Testis (tissue), 3 donors: ENCODE results near the gene ACER1. TPM values are rescaled to one million over a fixed set of nuclear protein-coding genes. Genes with fewer than 3 reads are reported as not detected.

Source experiments
- DNase-seq: peaks from one replicate; pipeline ENCODE4 v3.0.0-alpha.2; 2019
- H3K27ac ChIP-seq, 2 donors: fragments of 200-600 bp; sonication (generic); one replicate each; pipeline ENCODE4 v1.5.1; 2019
- H3K27me3 ChIP-seq: fragments of 200-600 bp; sonication (generic); one replicate; pipeline ENCODE4 v1.5.1; 2019
- H3K36me3 ChIP-seq: fragments of 200-600 bp; sonication (generic); one replicate; pipeline ENCODE4 v1.5.1; 2017; ENCODE audit warnings: low read depth; ENCODE audit errors: missing control alignments
- H3K4me1 ChIP-seq: fragments of 200-600 bp; sonication (generic); one replicate; pipeline ENCODE4 v1.5.1; 2019
- H3K4me3 ChIP-seq, 2 donors: fragments of 200-600 bp; sonication (generic); one replicate each; pipeline ENCODE4 v1.5.1; 2017 to 2019
- H3K9me3 ChIP-seq: fragments of 200-600 bp; sonication (generic); one replicate; pipeline ENCODE4 v1.5.1; 2017
- POLR2A ChIP-seq: fragments of 450-650 bp; IDR thresholded peaks from one replicate; pipeline ENCODE4 v1.6.1; 2017; ENCODE audit warnings: antibody characterized with exemption, mild to moderate bottlenecking, moderate library complexity
- WGBS, 2 donors: methylation state at CpG; one replicate each; pipeline ENCODE4 v1.1.5; 2018; 5-methylcytosine and 5-hydroxymethylcytosine counted together
- intact Hi-C: fragments of 100-400 bp; cut with DNase I; formaldehyde crosslinking; loops from one replicate; pipeline ENCODE4 v1.15.1; 2023; ENCODE audit warnings: low total_unique reads
- polyA plus RNA-seq: library from polyadenylated mRNA; stranded (reverse); fragments of 350-450 nt; fragmentation: Illumina TruSeq; extraction: RNeasy Lipid Tissue Mini Kit (QIAGEN cat#74804); gene quantifications from one replicate; pipeline ENCODE4 v1.2.3, GENCODE V29; 2014; ENCODE audit warnings: low read depth, low replicate concordance; ENCODE audit not compliant: insufficient read depth
- total RNA-seq, 2 donors: library from RNA; depleted of rRNA; stranded (reverse); fragments of >200 nt; gene quantifications; one replicate each; pipeline ENCODE4 v1.2.3, GENCODE V29; 2016
- TF ChIP-seq, protein P1 (sequence below), 3 experiments: fragments of 450-650 bp in 2 of 3; fragments of 200-600 bp in 1 of 3; sonication (generic) in 1 of 3; IDR thresholded peaks; one replicate each; pipeline ENCODE4 v1.5.1; 2016 to 2019; ENCODE audit warnings: antibody characterized with exemption in 3 of 3, mild to moderate bottlenecking in 2 of 3, moderate library complexity in 1 of 3

Gene ACER1
- total and polyA plus RNA-seq, 3 donors from 2014 or later: 0.39 to 1.0 (median 0.99) TPM

DNA sequence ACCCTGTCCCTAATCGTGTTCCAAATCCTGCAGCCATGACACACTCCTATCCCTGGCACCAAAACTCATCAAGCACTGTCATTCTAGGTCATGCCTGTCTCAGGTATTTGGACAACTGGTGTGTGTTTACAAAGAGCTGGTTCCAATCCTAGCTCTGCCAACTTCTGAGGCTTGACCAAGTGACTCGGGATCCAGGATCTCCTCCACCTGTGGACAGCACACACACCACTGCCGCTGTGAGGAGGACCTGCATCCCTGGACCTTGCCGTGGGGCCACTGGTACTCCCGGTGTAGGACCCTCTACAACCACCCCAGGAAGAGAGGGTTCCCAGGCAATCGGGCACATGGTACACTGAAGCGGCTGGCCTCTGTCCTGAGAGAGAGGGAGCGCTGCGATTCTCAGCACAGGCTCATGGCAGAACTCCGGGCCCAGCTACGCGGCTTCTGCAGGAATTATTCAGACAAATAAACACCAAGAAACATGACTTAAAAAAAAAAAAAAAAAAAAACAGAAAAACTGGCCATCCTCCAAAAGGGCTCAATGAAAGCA, 74.0 kb downstream of the ACER1 start:
- DNase-seq: no peak
- no peaks in the 10 kb centered on the region for H3K36me3 ChIP-seq
- H3K27ac ChIP-seq: no peak overlapping the region
- H3K4me1 ChIP-seq: no peaks in the 10 kb centered on the region
- H3K27me3 ChIP-seq: no peaks in the 10 kb centered on the region
- no peak overlapping the region for H3K4me3 ChIP-seq
- H3K9me3 ChIP-seq: no peaks in the 10 kb centered on the region
- WGBS, 2 donors: 46 to 78% methylated on average over 7 to 12 of the region's 12 CpGs
- TF ChIP-seq, protein P1, sequence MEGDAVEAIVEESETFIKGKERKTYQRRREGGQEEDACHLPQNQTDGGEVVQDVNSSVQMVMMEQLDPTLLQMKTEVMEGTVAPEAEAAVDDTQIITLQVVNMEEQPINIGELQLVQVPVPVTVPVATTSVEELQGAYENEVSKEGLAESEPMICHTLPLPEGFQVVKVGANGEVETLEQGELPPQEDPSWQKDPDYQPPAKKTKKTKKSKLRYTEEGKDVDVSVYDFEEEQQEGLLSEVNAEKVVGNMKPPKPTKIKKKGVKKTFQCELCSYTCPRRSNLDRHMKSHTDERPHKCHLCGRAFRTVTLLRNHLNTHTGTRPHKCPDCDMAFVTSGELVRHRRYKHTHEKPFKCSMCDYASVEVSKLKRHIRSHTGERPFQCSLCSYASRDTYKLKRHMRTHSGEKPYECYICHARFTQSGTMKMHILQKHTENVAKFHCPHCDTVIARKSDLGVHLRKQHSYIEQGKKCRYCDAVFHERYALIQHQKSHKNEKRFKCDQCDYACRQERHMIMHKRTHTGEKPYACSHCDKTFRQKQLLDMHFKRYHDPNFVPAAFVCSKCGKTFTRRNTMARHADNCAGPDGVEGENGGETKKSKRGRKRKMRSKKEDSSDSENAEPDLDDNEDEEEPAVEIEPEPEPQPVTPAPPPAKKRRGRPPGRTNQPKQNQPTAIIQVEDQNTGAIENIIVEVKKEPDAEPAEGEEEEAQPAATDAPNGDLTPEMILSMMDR (IDR thresholded peaks at IDR 0.05): no peak
- no peak for TF ChIP-seq POLR2A
- intact Hi-C loops: no loop called here

DNA sequence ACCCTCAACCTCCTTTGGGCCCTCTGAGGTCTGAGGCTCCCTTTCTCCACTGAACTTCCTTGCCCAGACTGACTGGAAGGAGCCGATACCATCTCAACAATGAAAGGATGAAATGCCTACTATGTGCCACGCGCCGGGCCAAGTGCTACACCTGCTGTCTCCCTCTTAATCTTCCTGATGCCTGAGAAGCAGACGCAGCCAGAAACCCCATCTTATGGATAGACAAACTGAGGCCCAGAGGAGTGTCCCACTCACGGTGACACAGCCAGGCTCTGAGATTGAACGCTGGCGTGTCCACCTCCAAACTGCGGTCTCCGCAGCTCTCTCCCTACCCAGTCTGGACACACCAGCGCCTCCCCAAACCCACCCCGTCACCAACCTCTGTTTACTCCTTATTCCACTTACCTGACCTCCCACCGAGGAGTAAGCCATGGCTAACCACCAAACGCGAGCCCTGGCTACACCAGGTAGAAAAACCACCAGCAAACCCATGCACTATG, 74.5 kb downstream of the ACER1 start:
- Histone ChIP-seq H3K4me1 (no peaks in the 10 kb centered on the region), H3K4me3 (no peak overlapping the region), H3K9me3 (no peaks in the 10 kb centered on the region), H3K36me3 (no peaks in the 10 kb centered on the region), H3K27ac (no peak overlapping the region), H3K27me3 (no peaks in the 10 kb centered on the region)
- no peak for DNase-seq
- 95 to 96% methylated on average over 15 of the region's 15 CpGs for WGBS, 2 donors
- TF ChIP-seq, protein P1 (IDR thresholded peaks at IDR 0.05): no peak
- TF ChIP-seq POLR2A: no peak
- intact Hi-C loops: no loop called here

Other genes starting within 250 kb of the ACER1 start
- 100 to 1,000 TPM in 1 of 2 donors, 10 to 100 TPM in 1; 92.9 to 127 TPM for gene RFX2, start 223.1 kb downstream of the ACER1 start, total RNA-seq
- 197 TPM for gene RFX2, start 223.1 kb downstream of the ACER1 start, polyA plus RNA-seq
- 100 to 1,000 TPM in 1 of 2 donors, 10 to 100 TPM in 1; 83.4 to 316 TPM for gene ACSBG2, start 197.9 kb downstream of the ACER1 start, total RNA-seq
- gene ACSBG2, start 197.9 kb downstream of the ACER1 start, polyA plus RNA-seq: 411 TPM
- gene MLLT1, start 53.6 kb downstream of the ACER1 start, total RNA-seq: 10 to 100 TPM; 17.3 to 22.4 TPM
- 32.0 TPM for gene MLLT1, start 53.6 kb downstream of the ACER1 start, polyA plus RNA-seq
- gene CLPP, start 27.9 kb upstream of the ACER1 start, total RNA-seq: 100 to 1,000 TPM in 1 of 2 donors, 10 to 100 TPM in 1; 52.1 to 101 TPM
- gene CLPP, start 27.9 kb upstream of the ACER1 start, polyA plus RNA-seq: 113 TPM
- gene ALKBH7, start 39.2 kb upstream of the ACER1 start, total RNA-seq: 100 to 1,000 TPM; 243 to 524 TPM
- 608 TPM for gene ALKBH7, start 39.2 kb upstream of the ACER1 start, polyA plus RNA-seq
- 1 to 10 TPM; 2.9 to 5.1 TPM for gene PSPN, start 42.3 kb upstream of the ACER1 start, total RNA-seq
- gene PSPN, start 42.3 kb upstream of the ACER1 start, polyA plus RNA-seq: 1.1 TPM
- gene GTF2F1, start 59.6 kb upstream of the ACER1 start, total RNA-seq: 10 to 100 TPM; 78.1 to 81.1 TPM
- 122 TPM for gene GTF2F1, start 59.6 kb upstream of the ACER1 start, polyA plus RNA-seq
- gene KHSRP, start 91.2 kb upstream of the ACER1 start, total RNA-seq: 100 to 1,000 TPM; 279 to 336 TPM
- gene KHSRP, start 91.2 kb upstream of the ACER1 start, polyA plus RNA-seq: 358 TPM
- gene SLC25A41, start 100.2 kb upstream of the ACER1 start, total RNA-seq: 1 to 10 TPM; 3.2 to 3.9 TPM
- 7.6 TPM for gene SLC25A41, start 100.2 kb upstream of the ACER1 start, polyA plus RNA-seq
- 10 to 100 TPM; 34.3 to 38.5 TPM for gene SLC25A23, start 126.2 kb upstream of the ACER1 start, total RNA-seq
- 26.9 TPM for gene SLC25A23, start 126.2 kb upstream of the ACER1 start, polyA plus RNA-seq
- 1 to 10 TPM; 1.2 to 2.0 TPM for gene CRB3, start 130.7 kb upstream of the ACER1 start, total RNA-seq
- gene CRB3, start 130.7 kb upstream of the ACER1 start, polyA plus RNA-seq: 2.3 TPM
- gene DENND1C, start 148.2 kb upstream of the ACER1 start, total RNA-seq: 1 to 10 TPM; 1.9 to 3.2 TPM
- 2.9 TPM for gene DENND1C, start 148.2 kb upstream of the ACER1 start, polyA plus RNA-seq
- gene TUBB4A, start 168.7 kb upstream of the ACER1 start, total RNA-seq: 100 to 1,000 TPM; 217 to 277 TPM
- gene TUBB4A, start 168.7 kb upstream of the ACER1 start, polyA plus RNA-seq: 205 TPM
- gene TNFSF9, start 197.4 kb upstream of the ACER1 start, total RNA-seq: 1 to 10 TPM; 5.7 to 8.4 TPM
- 3.1 TPM for gene TNFSF9, start 197.4 kb upstream of the ACER1 start, polyA plus RNA-seq